ENCODE measurements around the gene HOXD10. TPM values are rescaled to one million over a fixed set of nuclear protein-coding genes. Genes with fewer than 3 reads are reported as not detected.

Gene HOXD10
- total and polyA plus RNA-seq, 2 donors (not counting 1 experiment from before 2014, with no cell fraction given): not detected

DNA sequence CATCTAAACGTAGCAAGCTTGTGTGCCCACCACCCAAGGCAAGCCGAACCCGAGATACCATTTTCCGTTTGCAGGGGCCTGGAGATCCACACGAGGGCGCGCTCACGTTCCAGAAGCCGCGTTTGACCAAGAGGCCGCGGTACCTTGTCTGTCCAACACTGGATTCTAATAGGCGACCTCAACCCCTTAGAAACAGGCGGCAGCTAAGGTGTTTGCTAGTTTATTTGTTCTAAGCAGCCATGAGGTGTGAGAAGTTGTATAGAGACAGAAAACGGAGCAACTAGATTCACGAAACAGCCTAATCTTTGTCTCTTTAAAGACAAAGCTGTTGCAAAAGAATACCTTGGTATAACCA, 5.3 kb upstream of the HOXD10 start:
- H2AFZ ChIP-seq (ENCODE audit: low read length): no peak overlapping the region
- no peaks in the 10 kb centered on the region for H3K9me3 ChIP-seq (ENCODE audit: control insufficient read depth, insufficient read depth, low read depth, low read length)
- no peak overlapping the region for H3K9ac ChIP-seq (ENCODE audit: insufficient read depth, low read length)
- no peaks in the 10 kb centered on the region for H4K20me1 ChIP-seq (ENCODE audit: control insufficient read depth, extremely low read depth, insufficient read depth, low read length)
- H3K27me3 ChIP-seq (ENCODE audit: control insufficient read depth, insufficient read depth, low read length): peaks cover 74% of the 10 kb centered on the region
- no peaks in the 10 kb centered on the region for H3K79me2 ChIP-seq (ENCODE audit: control insufficient read depth, insufficient read depth, low read length)
- no peak overlapping the region for H3K27ac ChIP-seq (ENCODE audit: insufficient read depth, low read length)
- TF ChIP-seq EZH2 (IDR thresholded peaks at IDR 0.05; ENCODE audit: low read length, missing control alignments): no peak
- peak; percentile 49 to 62 for TF ChIP-seq CTCF (conservative IDR thresholded peaks at IDR 0.05 in 1 of 2, IDR thresholded peaks at IDR 0.05 in 1 of 2; ENCODE audit: low read depth in 1 of 2, low read length in 2 of 2)
- no peak overlapping the region for H3K4me2 ChIP-seq (ENCODE audit: extremely low read depth, insufficient read depth, low read length)
- peak; percentile 38 to 39 for DNase-seq (ENCODE audit: low read depth in 2 of 2)
- H3K36me3 ChIP-seq (ENCODE audit: control insufficient read depth, insufficient read depth, low read length): no peaks in the 10 kb centered on the region
- H3K4me1 ChIP-seq (ENCODE audit: control insufficient read depth, extremely low read depth, insufficient read depth, low read length): no peaks in the 10 kb centered on the region
- no peak overlapping the region for H3K4me3 ChIP-seq (replicated peaks in 1 of 4; ENCODE audit: control extremely low read depth in 1 of 4, insufficient read depth in 1 of 4, low read depth in 3 of 4, low read length in 4 of 4)

- H2AFZ ChIP-seq (ENCODE audit: low read length): no peak overlapping the region
- no peaks in the 10 kb centered on the region for H3K36me3 ChIP-seq (ENCODE audit: control insufficient read depth, insufficient read depth, low read length)
- no peak overlapping the region for H3K27ac ChIP-seq (ENCODE audit: insufficient read depth, low read length)
- H3K9me3 ChIP-seq (ENCODE audit: control insufficient read depth, insufficient read depth, low read depth, low read length): no peaks in the 10 kb centered on the region
- H3K4me3 ChIP-seq (replicated peaks in 1 of 4; ENCODE audit: control extremely low read depth in 1 of 4, insufficient read depth in 1 of 4, low read depth in 3 of 4, low read length in 4 of 4): no peak overlapping the region
- no peaks in the 10 kb centered on the region for H4K20me1 ChIP-seq (ENCODE audit: control insufficient read depth, extremely low read depth, insufficient read depth, low read length)
- H3K4me2 ChIP-seq (ENCODE audit: extremely low read depth, insufficient read depth, low read length): no peak overlapping the region
- TF ChIP-seq EZH2 (IDR thresholded peaks at IDR 0.05; ENCODE audit: low read length, missing control alignments) (no peak), CTCF (conservative IDR thresholded peaks at IDR 0.05 in 1 of 2, IDR thresholded peaks at IDR 0.05 in 1 of 2; ENCODE audit: low read depth in 1 of 2, low read length in 2 of 2) (no peak)
- no peak overlapping the region for H3K9ac ChIP-seq (ENCODE audit: insufficient read depth, low read length)
- no peaks in the 10 kb centered on the region for H3K79me2 ChIP-seq (ENCODE audit: control insufficient read depth, insufficient read depth, low read length)
- peaks cover 80% of the 10 kb centered on the region for H3K27me3 ChIP-seq (ENCODE audit: control insufficient read depth, insufficient read depth, low read length)
- H3K4me1 ChIP-seq (ENCODE audit: control insufficient read depth, extremely low read depth, insufficient read depth, low read length): no peaks in the 10 kb centered on the region
- DNase-seq (ENCODE audit: low read depth in 2 of 2): no peak
Observed at GRCh38 chr2:176111846-176112374, 4.7 kb upstream of the HOXD10 start.

DNA sequence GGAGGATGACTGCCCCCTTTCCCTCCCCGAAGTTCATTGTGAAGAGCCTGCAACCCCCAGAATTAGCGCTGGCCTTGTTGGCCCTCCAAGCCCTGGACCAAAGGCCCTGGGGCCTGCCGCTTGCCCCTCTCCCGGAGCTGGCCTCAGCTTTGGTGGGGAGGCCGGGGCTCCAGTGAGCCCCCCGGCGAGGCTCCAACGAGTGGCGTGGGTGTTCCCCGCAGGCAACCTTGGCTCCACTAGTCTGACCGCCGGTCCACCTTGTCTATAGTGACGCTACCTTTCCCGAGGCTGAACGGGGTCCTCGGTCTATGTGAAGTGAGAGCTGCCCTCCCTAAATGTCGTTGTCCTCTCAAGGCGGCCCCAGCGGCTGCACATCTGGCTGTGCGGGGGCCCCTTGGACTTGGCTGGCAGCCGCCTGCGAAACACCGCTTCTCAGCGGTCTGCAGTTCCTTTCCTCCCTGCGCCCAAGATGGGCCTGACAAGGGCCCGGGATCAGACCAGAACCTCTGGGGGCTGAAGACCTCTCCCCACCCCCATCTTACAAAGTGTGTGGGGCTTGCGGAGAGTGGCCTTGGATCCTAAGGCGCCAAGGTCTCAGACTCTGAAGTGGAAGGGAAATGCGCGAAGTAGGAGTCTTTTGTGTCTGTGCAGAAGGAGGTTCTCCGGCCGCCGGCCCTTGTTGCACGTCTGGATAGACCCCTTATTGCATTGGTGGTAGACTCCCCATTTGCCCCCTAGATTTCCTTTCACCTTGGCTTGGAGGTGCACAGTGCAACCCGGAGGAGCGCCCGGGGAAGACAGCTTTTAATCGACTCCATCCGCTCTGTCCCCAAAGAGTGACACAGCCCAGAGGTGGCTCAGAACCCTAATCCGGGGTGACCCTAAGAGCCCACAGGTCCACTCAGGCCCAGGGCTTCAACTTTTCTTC, 3.9 kb upstream of the HOXD10 start:
- Histone ChIP-seq H2AFZ (ENCODE audit: low read length) (no peak overlapping the region), H3K27me3 (ENCODE audit: control insufficient read depth, insufficient read depth, low read length) (peaks cover 83% of the 10 kb centered on the region)
- no peak for DNase-seq (ENCODE audit: low read depth in 2 of 2)

More for the DNA sequence above, 3.9 kb upstream of the HOXD10 start:
- H3K36me3 ChIP-seq (ENCODE audit: control insufficient read depth, insufficient read depth, low read length): no peaks in the 10 kb centered on the region
- H3K27ac ChIP-seq (ENCODE audit: insufficient read depth, low read length): no peak overlapping the region
- H3K9me3 ChIP-seq (ENCODE audit: control insufficient read depth, insufficient read depth, low read depth, low read length): no peaks in the 10 kb centered on the region
- no peak overlapping the region for H3K9ac ChIP-seq (ENCODE audit: insufficient read depth, low read length)
- no peak overlapping the region for H3K4me3 ChIP-seq (replicated peaks in 1 of 4; ENCODE audit: control extremely low read depth in 1 of 4, insufficient read depth in 1 of 4, low read depth in 3 of 4, low read length in 4 of 4)
- H3K79me2 ChIP-seq (ENCODE audit: control insufficient read depth, insufficient read depth, low read length): no peaks in the 10 kb centered on the region
- H3K4me1 ChIP-seq (ENCODE audit: control insufficient read depth, extremely low read depth, insufficient read depth, low read length): no peaks in the 10 kb centered on the region
- TF ChIP-seq EZH2 (IDR thresholded peaks at IDR 0.05; ENCODE audit: low read length, missing control alignments): peak; percentile 71
- no peak for TF ChIP-seq CTCF (conservative IDR thresholded peaks at IDR 0.05 in 1 of 2, IDR thresholded peaks at IDR 0.05 in 1 of 2; ENCODE audit: low read depth in 1 of 2, low read length in 2 of 2)
- no peak overlapping the region for H3K4me2 ChIP-seq (ENCODE audit: extremely low read depth, insufficient read depth, low read length)
- no peaks in the 10 kb centered on the region for H4K20me1 ChIP-seq (ENCODE audit: control insufficient read depth, extremely low read depth, insufficient read depth, low read length)

Data from fibroblast of lung (primary cell).